GM19397 (cell line): ENCODE data around the gene ZNF524.
A peak's percentile ranks its signal among the peaks of the same experiment; 100 is the strongest.
"Not testable (repeated sequence)": the region's sequence is repeated elsewhere in the genome, so short reads cannot be mapped to it uniquely, and the experiment has no call there.

ENCODE experiments used
- ATAC-seq: cut with Tn5 transposase; IDR thresholded peaks from one replicate; pipeline ENCODE4 v1.9.1; 2021; ENCODE audit warnings: mild to moderate bottlenecking, moderate library complexity; ENCODE audit not compliant: unreplicated experiment

Gene ZNF524, protein sequence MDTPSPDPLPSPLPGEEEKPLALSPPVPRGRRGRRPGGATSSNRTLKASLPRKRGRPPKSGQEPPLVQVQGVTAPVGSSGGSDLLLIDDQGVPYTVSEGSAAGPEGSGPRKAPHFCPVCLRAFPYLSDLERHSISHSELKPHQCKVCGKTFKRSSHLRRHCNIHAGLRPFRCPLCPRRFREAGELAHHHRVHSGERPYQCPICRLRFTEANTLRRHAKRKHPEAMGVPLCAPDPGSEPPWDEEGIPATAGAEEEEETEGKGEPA

DNA sequence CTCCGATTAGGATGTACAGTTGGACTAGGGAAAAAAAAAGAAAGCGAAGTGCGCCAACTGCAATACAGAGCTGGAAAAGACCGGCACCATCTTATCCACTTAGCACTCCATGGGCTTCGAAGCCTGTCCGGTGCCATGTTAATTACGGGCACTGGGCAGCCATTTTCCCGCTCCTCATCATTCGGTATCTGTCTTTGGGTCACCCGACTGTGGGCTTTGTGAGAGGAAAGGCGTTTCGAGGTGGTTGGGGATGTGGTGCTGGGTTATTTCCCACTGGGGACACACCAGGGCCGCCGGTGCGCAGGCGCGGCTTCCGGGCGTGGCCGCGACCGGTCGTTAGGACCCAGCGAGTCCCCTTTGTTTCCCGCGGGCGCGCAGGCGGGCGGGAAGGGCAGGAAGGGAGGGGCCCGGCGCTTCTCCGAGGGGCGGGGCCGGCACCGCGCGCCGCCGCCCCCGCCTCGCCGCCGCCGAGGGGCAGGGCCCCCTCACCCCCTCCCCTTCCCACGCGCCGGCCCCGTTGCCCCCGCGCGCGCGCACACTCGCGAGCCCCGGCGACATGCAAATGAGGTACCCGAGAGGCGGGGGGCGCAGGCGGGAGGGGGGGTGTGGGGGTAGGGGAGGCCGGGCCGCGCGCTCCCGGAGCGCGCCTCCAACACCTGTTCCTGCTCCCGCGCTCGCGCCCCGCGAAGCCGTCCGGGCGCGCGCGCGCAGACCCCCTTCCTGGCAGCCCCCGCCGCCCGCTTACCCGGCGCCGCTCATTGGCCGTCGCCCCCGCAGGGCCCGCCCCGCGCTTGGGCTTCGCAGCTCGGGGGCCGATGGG, at the start of gene ZNF524:
Gene ZNF524, plus strand, starts transcription at position 447 of the 820 bp plus-strand sequence. CDS start 1,825 bp downstream, outside the sequence.
- peak; percentile 43 for ATAC-seq

DNA sequence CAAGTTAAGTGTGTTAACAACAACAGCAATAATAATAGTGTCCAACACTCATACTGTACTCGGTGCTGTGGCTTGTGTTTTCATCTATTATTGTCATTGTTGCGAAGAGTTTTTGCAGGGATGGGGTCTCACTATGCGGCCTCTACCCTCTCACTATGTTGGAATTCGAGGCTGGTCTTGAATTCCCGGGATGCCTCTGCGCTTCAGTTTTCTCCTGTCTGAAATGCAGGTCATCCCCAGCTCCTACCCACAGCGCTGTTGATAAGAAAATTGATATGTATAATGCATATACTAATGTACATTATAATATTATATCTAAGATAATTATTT, 49.8 kb upstream of the ZNF524 start:
- no peak for ATAC-seq

DNA sequence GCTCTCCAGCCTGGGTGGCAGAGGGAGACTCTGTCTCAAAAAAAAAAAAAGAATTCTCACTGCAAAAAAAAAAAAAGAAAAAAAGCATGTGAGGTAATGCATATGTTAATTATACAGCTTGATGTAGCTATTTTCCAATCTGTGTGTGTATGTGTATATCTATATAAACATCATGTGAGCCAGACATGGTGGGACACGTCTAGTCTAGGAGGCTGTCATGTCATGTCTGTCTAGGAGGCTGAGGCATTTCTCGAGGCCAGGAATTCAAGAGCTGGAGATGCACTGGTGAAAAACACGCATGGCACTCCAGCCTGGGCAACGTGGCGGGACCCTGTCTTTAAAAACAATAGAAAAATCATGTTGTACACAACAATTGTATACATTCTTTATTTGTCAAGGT, 47.9 kb upstream of the ZNF524 start:
- ATAC-seq = no peak

DNA sequence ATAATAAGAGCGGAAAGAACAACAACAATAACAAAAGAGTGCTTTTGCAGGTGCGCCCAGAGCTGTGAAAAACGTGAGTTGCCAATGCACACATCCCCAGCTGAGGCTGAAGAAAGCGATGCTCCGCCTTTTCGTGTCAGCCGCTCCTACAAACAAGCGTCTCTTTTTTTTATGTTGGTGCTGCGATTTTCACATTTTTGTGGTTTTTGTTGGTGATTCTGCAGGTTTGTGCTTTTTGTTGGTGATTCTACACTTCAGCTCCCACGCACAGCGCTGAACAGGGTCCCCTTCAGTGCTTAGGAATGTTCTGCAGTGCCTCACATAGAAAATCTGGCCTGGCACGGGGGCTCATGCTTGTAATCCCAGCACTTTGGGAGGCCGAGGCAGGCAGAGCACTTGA, 47.5 kb upstream of the ZNF524 start:
- ATAC-seq = no peak

DNA sequence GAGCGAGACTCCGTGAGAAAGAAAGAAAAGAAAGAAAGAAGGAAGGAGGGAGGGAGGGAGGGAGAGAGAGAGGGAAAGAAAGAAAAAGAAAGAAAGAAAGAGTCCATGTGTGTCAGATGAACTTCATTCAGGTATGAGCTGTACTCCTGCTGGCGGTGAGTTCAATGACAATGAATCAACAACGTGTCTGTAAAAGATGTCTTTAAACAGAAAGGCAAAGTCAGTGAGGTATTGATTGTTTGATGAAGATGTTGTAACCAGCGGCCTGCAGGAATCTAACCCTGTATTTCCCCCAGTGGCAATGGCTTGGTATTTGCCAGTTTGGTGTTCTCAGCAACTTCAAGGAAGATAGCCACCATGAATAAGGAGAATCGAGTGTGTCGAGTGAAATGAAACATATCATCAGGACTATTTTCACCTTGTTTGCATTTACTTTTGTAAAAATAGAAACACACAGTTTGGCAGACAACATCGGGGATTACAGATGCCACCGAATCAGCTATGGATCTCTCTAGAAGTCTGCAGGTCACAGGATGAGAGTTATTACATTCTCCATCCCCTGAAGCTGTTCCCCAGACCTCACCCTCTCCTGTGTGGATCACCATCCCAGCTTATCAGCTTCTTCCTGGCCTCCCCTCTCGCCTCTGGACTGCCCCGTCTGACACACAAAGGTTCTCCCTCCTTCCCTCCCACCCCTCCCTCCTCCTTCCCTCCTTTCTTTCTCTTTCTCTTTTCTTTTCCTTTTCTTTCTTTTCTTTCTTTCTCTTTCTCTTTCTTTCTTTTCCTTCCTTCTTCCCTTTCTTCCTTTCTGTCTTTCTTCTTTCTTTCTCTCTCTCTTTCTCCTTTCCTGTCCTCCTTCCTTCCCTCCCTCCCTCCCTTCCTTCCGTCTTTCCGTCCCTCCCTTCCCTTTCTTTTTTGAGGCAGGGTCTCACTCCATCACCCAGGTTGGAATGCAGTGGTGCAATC, 46.6 kb upstream of the ZNF524 start:
- no peak for ATAC-seq

DNA sequence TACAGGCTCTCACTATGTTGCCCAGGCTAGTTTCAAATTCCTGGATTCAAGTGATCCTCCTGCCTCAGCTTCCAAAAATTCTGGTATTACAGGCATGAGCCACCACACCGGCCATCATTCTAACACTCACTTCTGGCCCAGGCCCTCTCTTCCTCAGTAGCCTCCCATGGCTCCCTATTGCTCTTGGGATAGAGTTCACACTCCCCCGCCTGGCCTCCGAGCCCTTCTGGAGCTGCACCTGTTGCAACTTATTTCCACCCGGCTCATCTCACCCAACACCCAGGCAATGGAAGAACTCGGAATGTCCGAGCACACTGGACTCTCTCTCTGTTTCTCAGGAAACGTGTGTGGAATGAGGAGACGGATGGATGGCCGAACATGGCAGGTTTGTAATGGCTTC, 45.8 kb upstream of the ZNF524 start:
- no peak for ATAC-seq

DNA sequence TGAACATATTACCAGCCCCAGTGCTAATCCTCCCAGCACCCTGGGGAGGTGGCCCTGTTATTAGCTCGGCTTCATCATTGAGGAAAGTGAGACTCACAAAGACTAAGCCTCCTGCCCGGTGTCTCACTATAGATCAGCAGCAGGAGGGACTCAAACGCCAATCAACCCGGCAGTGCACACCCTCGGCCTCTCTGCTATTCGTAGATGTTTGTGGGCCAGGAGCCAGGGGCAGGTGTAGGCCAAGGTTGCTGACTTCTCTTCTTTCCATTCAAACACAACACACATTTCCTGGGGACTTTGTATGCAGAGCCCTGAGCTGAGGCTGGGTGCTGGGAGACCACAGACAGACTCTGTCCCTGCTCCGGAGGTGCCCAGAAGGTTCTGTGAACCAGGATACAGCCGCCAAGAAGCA, 45.3 kb upstream of the ZNF524 start:
- ATAC-seq = no peak

DNA sequence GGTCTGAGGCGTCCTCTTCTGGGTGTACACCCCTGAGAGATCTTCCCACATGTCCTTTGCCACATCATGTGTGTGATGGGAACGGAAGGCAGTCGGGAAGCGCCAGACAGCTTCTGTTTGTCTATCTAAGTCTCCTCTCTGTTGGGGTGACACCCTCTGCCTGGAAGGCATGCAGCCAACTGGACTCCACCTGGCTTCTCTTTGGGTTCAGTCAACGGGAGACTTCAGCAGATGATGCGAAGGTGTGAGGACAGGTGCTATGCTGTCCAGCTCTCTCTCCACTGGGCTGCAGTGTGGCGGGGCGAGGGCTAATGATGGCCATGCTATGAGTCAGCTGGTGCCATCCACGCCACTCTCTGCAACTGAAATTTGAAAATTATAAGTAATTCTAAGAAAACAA, 40.4 kb upstream of the ZNF524 start:
- ATAC-seq = no peak

DNA sequence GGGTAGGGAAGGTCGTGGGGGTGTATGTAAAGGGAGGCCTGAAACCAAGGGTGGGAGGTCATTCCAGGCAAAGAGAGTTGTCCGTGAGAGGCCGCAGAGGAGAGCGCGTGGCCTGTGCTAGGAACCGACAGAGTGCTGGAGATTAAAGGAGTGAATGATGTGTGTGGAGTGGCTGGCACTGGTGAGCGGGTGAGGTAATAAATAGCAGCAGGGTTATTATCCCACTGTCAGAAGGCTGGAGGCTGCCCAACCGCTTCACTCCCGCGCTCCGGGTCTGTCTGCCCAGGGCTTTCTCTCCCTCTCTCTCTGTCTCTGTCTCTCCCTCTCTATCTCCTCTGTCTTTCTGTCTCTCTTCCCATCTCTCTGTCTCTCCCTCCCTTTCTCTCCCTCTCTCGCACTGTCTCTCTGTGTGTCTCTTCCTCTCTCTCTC, 36.8 kb upstream of the ZNF524 start:
- no peak for ATAC-seq

DNA sequence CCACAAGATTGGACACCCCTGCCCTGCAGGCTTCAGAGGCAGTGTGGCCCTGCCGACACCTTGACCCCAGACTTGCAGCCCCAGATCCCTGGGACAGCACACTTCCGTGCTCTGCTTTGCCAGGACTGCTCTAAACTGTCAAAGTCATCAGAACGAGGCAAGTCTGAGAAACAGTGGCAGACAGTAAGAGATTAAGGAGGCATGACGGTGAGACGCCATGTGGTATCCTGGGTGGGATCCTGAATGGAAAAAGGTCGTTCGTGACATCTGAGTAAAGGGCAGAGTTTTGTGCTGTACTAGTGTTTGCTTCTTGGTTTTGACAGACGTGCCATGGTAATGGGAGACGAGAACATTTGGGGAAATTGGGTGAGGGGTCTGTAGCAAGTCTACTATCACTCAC, 33.3 kb upstream of the ZNF524 start:
- no peak for ATAC-seq

DNA sequence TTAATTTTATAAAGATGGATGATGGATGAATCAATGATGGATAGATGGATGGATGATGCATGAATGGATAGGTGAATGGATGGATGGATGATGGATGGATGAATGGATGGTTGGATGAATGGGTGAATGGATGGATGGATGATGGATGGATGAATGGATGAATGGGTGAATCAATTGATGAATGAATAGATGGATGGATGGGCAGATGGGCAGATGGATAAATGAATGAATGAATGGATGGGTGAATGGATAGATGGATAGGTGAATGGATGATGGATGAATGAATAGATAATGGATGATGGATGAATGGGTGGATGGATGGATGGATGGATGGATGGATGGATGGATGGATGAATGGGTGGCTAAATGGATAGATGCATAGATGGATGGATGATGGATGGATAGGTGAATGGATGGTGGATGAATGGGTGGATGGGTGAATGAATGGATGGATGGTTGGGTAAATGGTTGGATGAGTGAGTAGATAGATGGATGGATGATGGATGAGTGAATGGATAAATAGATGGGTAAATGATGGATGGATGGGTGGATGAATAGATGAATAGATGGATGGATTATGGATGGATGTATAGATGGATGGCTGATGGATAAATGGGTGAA, 32.3 kb upstream of the ZNF524 start:
- ATAC-seq = no peak

DNA sequence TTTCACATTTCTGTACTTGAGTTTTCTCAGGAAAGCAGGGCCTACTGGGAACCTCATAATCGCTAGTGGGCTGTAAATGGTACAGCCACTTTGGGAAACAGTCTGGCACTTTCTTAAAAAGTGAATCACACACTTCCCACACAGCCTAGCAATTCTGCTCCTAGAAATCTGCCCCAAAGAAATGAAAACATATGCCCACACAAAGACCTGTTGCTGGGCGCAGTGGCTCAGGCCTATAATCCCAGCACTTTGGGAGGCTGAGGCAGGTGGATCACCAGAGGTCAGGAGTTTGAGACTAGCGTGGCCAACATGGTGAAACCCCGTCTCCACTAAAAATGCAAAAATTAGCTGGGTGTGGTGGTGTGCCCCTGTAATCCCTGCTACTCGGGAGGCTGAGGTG, 30.6 kb upstream of the ZNF524 start:
- ATAC-seq = not testable (repeated sequence)

DNA sequence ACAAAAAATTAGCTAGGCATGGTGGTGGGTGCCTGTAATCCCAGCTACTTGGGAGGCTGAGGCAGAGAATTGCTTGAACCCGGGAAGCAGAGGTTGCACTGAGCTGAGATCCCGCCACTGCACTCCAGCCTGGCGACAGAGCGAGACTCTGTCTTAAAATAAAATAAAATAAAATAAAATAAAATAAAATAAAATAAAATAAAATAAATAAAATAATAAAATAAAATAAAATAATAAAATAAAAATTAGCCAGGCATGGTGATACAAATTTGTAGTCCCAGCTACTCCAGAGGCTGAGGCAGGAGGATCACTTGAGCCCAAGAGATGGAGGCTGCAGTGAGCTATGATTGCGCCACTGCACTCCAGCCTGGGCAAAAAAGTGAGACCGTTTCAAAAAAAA, 26.2 kb upstream of the ZNF524 start:
- not testable (repeated sequence) for ATAC-seq

DNA sequence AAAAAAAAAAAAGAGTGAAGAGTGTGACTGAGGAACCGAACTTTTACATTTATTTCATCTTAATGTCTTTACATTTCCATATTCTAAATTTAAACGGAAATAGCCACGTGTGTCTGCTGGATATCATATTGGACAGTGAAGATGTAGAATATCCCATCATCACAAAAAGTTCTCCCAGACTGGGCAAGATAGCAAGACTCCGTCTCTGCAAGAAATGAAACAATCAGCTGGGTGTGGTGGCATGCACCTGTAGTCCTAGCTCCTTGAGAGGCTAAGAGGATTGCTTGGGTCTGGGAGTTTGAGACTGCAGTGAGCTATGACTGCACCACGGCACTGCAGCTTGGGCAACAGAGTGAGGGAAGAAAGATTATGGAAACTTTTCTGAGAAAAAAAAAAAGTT, 23.3 kb upstream of the ZNF524 start:
- no peak for ATAC-seq

DNA sequence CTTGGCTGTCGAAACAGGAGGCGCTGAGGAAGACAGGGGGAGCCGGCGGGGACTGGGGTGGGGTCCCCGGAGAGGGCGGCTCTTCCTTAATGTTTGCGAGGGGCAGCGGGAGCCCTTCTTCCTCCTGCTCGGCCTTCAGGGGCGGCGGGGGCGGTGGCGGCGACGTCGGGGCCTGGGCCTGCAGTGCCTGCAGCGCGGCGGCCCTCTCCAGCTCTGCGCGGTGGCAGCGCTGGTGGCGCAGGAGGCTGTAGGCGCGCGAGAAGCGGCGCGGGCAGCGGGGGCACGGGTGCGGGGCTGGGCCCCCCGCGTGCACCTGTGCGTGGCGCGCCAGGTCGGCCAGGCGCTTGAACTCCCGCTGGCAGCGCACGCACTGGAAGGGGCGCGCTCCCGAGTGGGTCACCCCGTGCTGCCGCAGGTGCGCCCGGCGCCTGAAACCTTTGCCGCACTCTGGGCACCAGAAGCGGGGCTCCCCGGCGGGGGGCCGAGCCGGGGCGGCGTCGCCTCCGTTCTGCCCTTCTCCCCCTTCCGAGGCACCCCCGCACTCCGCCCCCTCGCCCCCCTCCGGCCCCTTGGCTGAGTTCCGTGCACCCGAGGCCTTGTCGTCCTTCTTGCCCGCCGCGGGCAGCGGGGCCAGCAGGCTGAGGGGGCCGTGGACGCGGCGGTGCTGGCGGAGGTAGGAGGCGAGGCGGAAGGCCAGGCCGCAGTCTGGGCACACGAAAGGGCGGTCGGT, 21.9 kb upstream of the ZNF524 start:
- ATAC-seq = no peak

DNA sequence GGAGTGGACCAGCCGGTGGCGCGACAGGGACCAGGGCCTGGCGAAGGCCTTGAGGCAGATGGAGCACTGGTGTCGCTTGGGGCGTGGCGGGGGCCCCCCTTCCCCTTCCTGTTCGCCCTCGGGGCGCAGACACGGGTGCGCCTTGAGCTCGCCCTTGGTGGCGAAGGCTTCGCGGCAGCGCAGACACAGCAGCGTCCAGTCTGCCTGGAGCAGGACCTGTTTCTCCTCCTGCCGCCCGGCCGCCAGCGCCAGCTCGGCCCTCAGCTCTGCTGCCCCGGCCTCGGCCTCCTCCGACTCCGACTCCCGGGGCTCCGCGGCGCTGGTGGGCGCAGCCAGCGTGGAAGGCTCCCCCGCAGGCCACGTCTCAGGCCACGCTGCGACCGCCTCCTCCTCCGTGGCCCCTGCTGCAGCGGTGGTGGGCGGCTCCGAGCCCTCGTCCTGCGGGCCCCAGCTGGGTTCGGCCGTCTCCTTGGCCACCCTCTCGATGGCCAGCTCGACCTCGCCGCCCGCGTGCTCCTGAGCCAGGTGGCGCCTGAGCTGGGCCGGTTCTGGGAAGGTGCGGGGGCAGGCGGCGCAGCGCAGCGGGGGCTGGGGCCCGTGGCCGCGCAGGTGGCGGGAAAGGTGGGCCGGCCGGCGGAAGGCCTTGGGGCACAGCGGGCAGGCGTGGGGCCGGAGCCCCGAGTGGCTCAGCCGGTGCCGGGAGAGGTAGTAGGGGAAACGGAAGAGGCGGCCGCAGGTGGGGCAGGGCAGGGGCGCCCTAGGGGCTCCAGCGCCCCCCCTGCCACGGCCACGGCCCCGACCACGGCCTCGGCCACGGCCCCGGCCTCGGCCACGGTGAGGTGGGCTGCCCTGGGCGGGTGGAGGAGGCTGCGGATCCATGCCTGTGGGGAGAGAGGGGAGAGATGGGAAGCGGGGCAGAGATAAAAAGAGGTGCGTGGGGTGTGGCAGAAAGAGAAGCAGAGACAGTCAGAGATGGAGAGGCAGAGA, 21.0 kb upstream of the ZNF524 start:
- no peak for ATAC-seq

DNA sequence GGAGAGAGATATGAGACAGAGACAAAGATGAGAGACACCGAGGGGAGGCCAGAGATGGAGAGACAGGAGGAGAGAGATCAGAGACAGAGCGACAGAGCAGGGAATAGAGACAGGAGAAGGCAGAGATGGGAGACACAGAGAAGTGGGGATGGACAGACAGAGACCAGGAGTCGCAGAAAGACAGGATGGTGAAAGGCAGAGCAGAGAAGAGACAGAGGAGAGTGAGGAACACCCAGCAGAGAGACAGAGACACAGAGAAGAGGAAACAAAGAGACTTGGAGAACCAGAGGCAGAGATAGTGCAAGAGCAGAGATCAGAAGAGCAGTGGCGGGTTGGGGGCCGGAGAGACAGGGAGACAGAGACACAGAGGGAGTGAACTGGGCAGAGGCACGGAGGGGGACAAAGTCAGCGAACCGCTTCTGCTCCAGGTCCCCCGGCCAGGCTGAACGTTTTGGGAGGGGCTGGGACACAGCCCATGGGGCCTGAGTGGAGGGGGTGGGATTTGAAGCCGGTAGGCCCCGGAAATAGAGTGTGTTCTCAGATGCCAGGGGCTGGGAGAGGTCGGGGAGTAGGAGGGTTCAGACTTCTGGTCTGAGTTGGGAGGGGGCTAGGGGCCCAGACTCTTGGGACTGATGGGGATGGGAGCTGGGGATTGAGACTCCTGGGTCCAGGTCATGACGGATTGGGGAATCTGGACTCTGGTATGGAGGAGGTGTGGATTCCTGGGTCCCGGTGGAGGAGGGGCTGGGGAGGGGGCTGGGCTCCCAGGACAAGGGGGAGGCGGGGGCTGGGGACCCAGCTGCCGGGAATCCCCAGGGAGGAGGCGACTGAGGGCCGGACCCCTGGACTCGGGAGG, 20.1 kb upstream of the ZNF524 start:
- ATAC-seq = no peak

DNA sequence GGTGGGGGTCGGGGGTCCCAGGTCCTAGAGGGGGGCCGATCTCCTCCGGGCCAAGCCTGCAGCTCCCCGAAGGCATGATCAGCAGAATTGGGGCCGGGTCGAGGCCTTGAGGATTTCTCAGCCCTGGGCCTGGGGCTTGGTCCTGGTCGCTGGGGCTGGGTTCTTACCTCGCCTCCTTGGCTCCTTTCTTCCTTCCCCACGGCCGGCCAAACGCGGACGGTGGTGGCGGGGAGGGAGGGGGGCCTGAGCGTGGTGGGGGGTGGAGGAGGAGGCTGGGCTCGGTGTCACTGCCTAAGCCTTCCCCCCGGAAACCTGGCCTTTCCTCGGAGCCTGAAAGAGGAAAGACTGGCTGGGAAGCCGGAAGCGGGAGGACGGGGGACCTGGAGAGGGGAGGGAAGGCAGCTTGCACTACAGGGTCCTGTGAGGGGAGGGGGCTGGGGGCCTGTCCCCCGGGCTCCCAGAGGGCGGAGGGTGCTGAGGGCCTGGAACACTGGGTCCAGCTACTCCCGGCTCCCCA, 19.4 kb upstream of the ZNF524 start, which contains the start of gene ZNF579:
Gene ZNF579, minus strand, starts transcription at position 221 of the 517 bp plus-strand sequence. CDS start 1,209 bp downstream, outside the sequence.
- no peak for ATAC-seq
